Limb (tissue), 2 donors: ENCODE data around the gene PLPPR2.
"Not testable (repeated sequence)": the region's sequence is repeated elsewhere in the genome, so short reads cannot be mapped to it uniquely, and the experiment has no call there.

ENCODE experiments used
- DNase-seq, 2 donors: peaks; one replicate each; pipeline ENCODE4 v3.0.0-alpha.2; 2016; ENCODE audit errors: extremely low spot score in 2 of 2

Gene PLPPR2

DNA sequence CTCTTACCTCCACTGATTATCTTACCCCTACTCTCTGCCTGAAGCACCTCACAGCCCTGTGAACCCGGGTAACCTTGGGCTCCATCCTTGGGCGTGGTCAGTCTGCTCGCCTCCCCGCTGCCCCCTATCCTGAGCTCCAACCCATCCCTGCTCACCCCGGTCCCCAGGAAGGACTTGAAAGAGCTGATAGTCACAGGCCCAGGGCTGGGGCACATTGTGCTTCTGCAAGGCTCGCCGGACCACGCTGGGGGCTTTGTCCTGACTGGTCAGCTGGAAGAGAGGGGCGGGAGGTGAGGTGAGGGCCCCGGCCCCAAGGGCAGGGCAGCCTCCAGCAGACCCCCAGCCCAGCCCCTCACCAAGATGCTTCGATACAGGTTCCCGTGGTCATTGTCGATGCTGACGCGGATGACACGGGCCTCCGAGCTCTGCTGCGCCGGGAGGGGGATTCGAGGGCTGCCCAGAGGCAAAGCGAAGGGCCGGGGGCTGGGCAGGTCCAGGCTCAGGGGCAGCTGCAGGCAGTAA, 41.9 kb downstream of the PLPPR2 start:
- no peak for DNase-seq

DNA sequence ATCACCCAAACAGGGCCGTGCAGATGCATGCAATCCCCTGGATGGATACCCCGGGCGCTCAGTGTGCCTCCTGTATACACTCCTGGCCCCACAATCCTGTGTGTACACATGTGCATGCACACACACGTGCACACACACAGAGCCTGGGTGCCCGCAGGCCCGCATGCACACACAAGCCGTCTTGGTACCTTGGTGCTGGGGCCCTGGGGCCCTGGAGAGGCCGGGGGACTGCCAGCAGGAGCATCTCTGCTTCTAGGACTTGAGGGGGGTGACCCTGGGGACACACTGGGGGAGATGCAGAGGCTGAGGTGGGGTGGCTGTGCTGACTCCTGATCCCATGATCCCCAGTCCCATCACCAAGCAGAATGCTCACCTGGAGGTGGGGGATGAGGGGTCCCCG, 44.4 kb downstream of the PLPPR2 start:
- no peak for DNase-seq

DNA sequence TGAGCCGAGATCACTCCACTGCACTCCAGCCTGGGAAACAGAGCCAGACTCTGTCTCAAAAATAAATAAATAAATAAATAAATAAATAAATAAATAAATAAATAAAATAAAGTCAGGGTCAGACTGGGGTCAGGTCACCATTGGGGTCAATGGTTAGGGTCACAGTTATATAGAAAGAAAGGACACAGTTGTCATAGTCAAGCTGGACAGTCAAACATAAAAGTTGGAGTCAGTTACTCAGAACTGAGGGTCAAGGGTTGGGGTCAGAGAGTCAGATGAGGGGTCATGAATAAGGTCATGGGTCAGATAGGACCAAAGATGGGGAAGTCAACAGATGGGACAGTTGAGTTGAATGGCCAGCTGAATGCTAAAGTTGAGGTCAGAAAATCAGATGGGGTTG, 45.6 kb downstream of the PLPPR2 start:
- DNase-seq, result no peak

DNA sequence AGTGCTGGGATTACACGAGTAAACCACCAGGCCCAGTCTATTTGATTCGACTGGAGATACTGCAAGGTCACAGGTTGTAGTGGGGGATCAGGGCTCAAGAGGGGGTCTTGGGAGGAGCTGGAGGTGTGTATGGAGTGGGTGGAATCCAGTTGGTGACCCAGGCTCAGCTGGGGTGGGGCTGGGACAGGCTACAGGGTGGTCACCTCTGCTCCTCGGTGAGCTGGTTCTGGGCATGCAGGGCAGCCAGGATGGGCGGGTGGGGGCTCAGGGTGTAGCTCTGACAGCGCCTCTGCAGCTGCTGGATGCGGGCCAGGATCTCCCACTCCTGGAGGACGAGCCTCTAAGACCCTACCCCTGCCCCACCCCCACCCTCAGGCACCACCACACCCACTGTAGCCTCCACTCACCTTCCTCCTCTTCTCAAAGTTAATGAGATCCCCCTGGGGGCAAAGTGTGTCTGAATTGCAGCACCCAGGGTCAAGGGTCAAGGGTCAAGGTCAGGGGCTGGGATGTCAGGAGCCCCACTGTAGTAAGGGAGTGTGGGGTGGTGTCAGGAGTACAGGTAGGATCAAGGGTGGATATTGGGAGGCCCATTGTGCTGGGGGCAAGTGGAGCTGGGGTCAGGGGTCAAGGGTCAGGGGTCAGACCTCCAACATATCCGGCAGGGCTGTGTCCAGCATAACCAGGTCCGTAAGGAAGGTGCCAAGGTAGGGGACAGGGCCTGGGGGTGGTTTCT, 46.7 kb downstream of the PLPPR2 start:
- no peak for DNase-seq

DNA sequence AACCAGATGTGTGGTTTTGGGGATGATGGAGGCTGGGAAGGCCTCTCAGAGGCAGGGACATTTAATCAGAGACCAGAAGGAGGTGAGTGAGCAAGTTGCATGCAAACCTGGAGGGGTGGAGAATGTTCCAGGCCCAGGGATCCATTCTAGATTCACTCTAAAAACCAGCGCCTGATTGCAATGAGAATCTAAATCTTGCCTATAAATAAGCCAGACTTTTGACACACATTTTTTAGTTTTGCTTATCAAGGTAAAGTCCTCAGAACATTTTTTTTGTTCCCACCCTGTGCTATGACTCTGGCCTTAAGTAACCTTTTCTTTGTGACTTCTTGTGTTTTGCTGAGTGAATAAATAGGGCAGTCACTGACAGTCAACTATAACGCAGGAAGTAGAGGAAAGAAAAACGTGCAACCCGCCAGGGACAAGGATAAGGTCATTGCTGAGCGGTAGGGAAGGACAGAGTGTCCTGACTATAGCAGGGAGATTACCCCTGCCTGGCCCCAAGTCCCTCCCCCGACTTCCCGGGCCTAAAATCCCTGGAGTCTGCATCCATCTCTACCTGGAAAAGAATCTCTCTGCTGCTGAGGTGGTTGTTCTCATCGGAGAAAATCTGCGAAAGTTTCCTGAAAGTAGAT, 49.5 kb downstream of the PLPPR2 start:
- no peak for DNase-seq

DNA sequence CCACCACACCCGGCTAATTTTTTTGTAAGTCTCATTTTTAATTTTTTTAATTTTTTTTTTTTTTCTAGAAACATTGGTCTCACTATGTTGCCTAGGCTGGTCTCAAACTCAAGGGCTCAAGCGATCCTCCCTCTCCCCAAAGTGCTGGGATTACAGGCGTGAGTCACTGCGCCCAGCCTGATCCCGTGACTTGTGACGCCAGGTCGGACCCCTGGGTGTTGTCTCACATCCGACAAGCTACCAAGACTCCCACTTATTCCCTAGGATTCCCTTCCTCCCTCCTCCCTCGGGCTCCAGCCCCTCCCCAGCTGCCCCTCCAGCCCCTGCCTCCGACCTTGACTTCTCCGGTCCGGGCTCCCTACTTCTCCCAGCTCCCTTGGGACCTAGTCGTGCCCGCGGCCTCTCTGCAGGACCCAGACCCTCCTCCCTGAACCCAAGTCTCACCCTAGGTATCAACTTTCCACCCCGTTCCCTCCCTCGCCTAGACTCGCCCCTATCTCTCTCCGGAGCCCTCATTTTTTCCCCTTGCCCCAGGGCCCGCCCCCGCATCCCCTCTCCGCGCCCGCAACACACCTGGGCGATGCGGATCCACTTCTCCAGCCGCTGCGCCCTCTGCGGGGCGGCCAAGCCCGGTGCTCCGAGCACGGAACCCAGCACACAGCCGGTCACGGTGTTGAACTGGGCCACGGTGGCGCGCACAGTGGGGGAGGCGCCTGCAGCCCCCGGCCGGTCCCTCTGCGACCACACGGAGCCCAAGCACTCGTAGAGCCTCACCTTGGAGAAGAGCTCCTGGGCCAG, 50.8 kb downstream of the PLPPR2 start:
- DNase-seq, result no peak

DNA sequence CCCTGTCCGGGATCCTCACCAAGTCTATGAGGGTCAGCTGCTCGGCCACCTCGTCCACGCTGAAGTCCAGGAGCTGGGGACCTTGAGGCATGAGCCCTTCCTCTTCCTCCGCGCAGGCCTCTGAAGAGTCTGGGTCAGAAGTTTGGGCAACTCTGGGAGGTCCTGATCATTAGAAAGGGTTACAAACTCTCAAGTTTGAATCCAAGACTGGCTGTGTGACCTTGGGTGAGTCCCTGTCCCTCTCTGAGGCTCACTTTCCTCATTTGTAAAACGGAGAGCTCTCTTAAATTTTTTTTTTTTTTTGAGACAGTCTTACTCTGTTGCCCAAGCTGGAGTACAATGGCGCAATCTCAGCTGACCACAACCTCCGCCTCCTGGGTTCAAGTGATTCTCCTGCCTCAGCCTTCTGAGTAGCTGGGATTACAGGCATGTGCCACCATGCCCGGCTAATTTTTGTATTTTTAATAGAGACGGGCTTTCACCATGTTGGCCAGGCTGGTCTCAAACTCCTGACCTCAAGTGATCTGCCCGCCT, 51.5 kb downstream of the PLPPR2 start:
- DNase-seq, result not testable (repeated sequence)

DNA sequence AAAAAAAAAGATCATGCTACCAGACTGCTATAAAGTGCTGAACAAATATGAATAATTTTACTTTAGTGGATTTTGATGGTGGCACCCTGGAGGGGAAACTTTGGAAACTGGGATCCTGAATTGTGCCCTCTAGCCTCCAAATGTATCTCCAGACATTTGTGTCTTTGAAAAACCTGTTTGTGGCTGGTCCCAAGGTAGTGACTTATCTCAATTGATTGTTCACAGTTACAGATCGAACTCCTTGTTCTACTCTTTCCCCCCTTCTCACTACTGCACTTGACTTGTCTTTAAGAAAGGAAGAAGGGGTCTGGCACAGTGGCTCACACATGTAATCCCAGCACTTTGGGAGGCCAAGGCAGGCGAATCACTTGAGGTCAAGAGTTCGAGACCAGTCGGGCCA, 53.4 kb downstream of the PLPPR2 start:
- DNase-seq, result no peak

DNA sequence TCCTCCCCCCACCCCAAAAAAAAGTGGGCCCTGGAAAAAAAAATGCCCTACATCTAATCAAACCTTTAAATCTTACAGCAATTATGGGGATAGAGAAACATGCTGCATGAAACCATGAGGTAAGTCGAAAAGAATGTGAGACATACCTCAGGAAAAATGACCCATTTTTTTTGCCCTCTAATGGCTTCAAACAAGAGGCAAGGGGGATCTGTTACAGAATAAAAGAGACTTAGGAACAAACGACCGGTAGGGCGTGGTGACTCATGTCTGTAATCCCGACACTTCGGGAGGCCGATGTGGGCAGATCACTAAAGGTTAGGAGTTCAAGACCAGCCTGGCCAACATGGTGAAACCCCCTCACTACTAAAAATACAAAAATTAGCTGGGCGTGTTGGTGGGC, 55.5 kb downstream of the PLPPR2 start:
- no peak for DNase-seq

DNA sequence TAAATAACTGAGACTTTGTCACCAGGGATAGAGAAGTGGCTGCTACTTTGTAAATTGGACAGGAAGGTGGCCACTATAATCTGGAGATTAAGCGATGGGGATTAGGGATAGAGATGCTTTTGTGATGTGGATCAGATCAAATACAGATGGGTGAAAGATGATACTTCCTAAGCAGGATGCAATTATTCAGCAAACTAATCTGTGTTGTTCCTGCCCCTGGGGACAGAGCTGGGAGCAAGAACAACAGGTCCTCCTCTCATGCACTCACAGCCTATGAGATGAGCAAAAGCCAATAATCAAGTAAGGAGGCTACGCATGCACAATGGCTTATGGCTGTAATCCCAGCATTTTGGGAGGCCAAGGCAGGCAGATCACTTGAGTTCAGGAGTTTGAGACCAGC, 59.3 kb downstream of the PLPPR2 start:
- no peak for DNase-seq
